K562 (cell line): ENCODE results near the gene SPTBN2. TPM values are rescaled to one million over a fixed set of nuclear protein-coding genes. Genes with fewer than 3 reads are reported as not detected.

ENCODE experiments used
- ARID2 ChIP-seq: fragments of 450-650 bp; IDR thresholded peaks from 2 replicates; pipeline ENCODE4 v1.6.1; 2017; ENCODE audit warnings: antibody characterized with exemption, mild to moderate bottlenecking
- DEAF1 ChIP-seq: fragments of 450-650 bp; formaldehyde crosslinking; IDR thresholded peaks from 2 replicates; pipeline ENCODE4 v1.4.0; 2020; ENCODE audit warnings: mild to moderate bottlenecking, moderate library complexity
- ELF4 ChIP-seq: fragments of 450-650 bp; formaldehyde crosslinking; IDR thresholded peaks from 2 replicates; pipeline ENCODE4 v1.4.0; 2022; ENCODE audit warnings: missing genetic modification characterization
- NFATC3 ChIP-seq: fragments of 450-650 bp; IDR thresholded peaks from 2 replicates; pipeline ENCODE4 v1.6.1; 2017; ENCODE audit warnings: mild to moderate bottlenecking
- SMAD4 ChIP-seq: fragments of 250-450 bp; sonication (Bioruptor Pico); conservative IDR thresholded peaks from 2 replicates; pipeline ENCODE4 v1.8.0; 2021; ENCODE audit warnings: inconsistent platforms, mild to moderate bottlenecking, moderate library complexity
- STAT6 ChIP-seq: sonication (generic); formaldehyde crosslinking; IDR thresholded peaks from 2 replicates; pipeline ENCODE4 v1.8.1; 2023; ENCODE audit warnings: mild to moderate bottlenecking, missing genetic modification reagents
- polyA plus RNA-seq, 8 experiments: library from polyadenylated mRNA; depleted of rRNA in 4 of 8; stranded (reverse) in 5 of 8; unstranded in 3 of 8; fragments of >200 nt; fragmentation: Nextera tagmentation in 2 of 8; fragmentation: Illumina TruSeq in 1 of 8; extraction: Ambion mirVana in 2 of 8; extraction: Trizol in 1 of 8; gene quantifications; 2 replicates each; pipeline versions ENCODE4 v1.2.1 to v1.2.3, GENCODE V29; 2011 to 2014; ENCODE audit warnings: inconsistent platforms in 1 of 8, missing spikeins in 1 of 8
- total RNA-seq, 7 experiments: library from RNA; depleted of rRNA in 6 of 7; stranded (reverse); fragments of >200 nt in 6 of 7; fragmentation: Illumina TruSeq in 2 of 7; extraction: Trizol in 2 of 7; gene quantifications; 2 replicates each; pipeline versions ENCODE4 v1.2.1 to v1.2.3, GENCODE V29; 2011 to 2021; ENCODE audit warnings: low replicate concordance in 1 of 7
- TF ChIP-seq, protein P1 (sequence below): sonication (generic); formaldehyde crosslinking; IDR thresholded peaks from 2 replicates; pipeline ENCODE4 v1.8.0; 2023; ENCODE audit warnings: missing genetic modification reagents, mild to moderate bottlenecking, borderline replicate concordance
- TF ChIP-seq, protein P2 (sequence below): sonication (generic); formaldehyde crosslinking; IDR thresholded peaks from 2 replicates; pipeline ENCODE4 v1.8.1; 2023; ENCODE audit warnings: mild to moderate bottlenecking, missing genetic modification reagents
- TF ChIP-seq, protein P3 (sequence below): IDR thresholded peaks from 2 replicates; pipeline ENCODE4 v1.6.1; 2014; ENCODE audit warnings: antibody characterized with exemption
- TF ChIP-seq, protein P4 (sequence below): fragments of 450-650 bp; formaldehyde crosslinking; IDR thresholded peaks from 2 replicates; pipeline ENCODE4 v1.4.0; 2020; ENCODE audit warnings: mild to moderate bottlenecking, mixed read lengths

SPTBN2 gene
- total and polyA plus RNA-seq, 9 of the 15 experiments (the other 6 are each of a cell fraction or from before 2014, with no cell fraction given) = 0.38 to 56.5 (median 19.7) TPM

DNA sequence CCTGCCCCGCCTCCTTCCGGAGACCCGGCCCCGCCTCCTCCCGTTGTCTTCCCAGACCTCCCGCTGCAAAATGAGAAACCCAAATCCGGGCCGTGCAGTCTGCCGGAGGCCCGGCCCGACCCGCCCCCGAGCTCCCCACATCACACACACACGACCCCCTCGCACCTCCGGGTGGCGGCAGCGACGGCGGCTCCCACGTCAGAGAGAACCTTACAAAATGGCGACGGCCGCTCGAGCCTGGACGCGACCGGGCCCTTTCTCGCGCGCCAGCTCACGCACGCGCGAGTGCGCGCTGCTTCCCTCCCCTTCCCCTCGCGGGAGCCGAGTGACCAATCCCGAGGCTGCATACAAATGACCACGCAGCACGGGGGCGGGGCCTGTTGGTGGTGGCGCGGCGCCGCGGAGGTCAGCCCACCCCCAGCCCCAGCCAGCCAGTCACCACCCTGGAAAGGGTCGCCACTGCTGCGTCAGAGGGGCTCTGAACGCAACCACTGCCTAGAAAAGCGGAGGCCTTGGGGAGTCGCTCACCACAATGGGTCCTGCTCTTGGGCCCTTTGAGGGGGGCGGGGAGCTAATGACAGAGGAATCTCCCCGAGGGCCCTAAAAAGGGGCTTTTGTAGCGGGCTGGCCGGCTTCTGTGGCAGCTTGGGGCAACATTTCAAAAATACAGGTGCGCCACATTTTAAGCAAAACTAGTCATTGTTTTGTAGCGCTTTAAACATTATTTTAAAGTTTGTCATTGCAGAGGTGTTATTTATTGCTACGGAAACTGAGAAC lies 51.2 kb downstream of the SPTBN2 start, which contains the start of gene RBM4B (continued):
- TF ChIP-seq, protein P1, sequence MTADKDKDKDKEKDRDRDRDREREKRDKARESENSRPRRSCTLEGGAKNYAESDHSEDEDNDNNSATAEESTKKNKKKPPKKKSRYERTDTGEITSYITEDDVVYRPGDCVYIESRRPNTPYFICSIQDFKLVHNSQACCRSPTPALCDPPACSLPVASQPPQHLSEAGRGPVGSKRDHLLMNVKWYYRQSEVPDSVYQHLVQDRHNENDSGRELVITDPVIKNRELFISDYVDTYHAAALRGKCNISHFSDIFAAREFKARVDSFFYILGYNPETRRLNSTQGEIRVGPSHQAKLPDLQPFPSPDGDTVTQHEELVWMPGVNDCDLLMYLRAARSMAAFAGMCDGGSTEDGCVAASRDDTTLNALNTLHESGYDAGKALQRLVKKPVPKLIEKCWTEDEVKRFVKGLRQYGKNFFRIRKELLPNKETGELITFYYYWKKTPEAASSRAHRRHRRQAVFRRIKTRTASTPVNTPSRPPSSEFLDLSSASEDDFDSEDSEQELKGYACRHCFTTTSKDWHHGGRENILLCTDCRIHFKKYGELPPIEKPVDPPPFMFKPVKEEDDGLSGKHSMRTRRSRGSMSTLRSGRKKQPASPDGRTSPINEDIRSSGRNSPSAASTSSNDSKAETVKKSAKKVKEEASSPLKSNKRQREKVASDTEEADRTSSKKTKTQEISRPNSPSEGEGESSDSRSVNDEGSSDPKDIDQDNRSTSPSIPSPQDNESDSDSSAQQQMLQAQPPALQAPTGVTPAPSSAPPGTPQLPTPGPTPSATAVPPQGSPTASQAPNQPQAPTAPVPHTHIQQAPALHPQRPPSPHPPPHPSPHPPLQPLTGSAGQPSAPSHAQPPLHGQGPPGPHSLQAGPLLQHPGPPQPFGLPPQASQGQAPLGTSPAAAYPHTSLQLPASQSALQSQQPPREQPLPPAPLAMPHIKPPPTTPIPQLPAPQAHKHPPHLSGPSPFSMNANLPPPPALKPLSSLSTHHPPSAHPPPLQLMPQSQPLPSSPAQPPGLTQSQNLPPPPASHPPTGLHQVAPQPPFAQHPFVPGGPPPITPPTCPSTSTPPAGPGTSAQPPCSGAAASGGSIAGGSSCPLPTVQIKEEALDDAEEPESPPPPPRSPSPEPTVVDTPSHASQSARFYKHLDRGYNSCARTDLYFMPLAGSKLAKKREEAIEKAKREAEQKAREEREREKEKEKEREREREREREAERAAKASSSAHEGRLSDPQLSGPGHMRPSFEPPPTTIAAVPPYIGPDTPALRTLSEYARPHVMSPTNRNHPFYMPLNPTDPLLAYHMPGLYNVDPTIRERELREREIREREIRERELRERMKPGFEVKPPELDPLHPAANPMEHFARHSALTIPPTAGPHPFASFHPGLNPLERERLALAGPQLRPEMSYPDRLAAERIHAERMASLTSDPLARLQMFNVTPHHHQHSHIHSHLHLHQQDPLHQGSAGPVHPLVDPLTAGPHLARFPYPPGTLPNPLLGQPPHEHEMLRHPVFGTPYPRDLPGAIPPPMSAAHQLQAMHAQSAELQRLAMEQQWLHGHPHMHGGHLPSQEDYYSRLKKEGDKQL = peak; percentile 39; the same call in 1 of the 2 replicates
- TF ChIP-seq, protein P2, sequence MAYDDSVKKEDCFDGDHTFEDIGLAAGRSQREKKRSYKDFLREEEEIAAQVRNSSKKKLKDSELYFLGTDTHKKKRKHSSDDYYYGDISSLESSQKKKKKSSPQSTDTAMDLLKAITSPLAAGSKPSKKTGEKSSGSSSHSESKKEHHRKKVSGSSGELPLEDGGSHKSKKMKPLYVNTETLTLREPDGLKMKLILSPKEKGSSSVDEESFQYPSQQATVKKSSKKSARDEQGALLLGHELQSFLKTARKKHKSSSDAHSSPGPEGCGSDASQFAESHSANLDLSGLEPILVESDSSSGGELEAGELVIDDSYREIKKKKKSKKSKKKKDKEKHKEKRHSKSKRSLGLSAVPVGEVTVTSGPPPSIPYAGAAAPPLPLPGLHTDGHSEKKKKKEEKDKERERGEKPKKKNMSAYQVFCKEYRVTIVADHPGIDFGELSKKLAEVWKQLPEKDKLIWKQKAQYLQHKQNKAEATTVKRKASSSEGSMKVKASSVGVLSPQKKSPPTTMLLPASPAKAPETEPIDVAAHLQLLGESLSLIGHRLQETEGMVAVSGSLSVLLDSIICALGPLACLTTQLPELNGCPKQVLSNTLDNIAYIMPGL (CRISPR knock-in tag) = peak; percentile 13; the same call in 1 of the 2 replicates
- TF ChIP-seq DEAF1 (CRISPR knock-in tag) (no peak), NFATC3 (0 out of 2 replicates have a peak, but pooled peaks have one; percentile 53), ARID2 (no peak), ELF4 (CRISPR knock-in tag) (no peak), STAT6 (CRISPR knock-in tag) (no peak), SMAD4 (CRISPR knock-in tag) (no peak)
- TF ChIP-seq, protein P3, sequence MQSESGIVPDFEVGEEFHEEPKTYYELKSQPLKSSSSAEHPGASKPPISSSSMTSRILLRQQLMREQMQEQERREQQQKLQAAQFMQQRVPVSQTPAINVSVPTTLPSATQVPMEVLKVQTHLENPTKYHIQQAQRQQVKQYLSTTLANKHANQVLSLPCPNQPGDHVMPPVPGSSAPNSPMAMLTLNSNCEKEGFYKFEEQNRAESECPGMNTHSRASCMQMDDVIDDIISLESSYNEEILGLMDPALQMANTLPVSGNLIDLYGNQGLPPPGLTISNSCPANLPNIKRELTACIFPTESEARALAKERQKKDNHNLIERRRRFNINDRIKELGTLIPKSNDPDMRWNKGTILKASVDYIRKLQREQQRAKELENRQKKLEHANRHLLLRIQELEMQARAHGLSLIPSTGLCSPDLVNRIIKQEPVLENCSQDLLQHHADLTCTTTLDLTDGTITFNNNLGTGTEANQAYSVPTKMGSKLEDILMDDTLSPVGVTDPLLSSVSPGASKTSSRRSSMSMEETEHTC = no peak
- TF ChIP-seq, protein P4, sequence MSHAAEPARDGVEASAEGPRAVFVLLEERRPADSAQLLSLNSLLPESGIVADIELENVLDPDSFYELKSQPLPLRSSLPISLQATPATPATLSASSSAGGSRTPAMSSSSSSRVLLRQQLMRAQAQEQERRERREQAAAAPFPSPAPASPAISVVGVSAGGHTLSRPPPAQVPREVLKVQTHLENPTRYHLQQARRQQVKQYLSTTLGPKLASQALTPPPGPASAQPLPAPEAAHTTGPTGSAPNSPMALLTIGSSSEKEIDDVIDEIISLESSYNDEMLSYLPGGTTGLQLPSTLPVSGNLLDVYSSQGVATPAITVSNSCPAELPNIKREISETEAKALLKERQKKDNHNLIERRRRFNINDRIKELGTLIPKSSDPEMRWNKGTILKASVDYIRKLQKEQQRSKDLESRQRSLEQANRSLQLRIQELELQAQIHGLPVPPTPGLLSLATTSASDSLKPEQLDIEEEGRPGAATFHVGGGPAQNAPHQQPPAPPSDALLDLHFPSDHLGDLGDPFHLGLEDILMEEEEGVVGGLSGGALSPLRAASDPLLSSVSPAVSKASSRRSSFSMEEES = no peak
